T-helper 2 cell treated with Interferon-gamma antibody and Interleukin-4, amounts not matched to agents 5 μg/mL and 100 μg/mL, for 36 hours (primary cell): ENCODE data around the gene NTHL1.

ENCODE experiments used
- DNase-seq: peaks from one replicate; pipeline ENCODE4 v3.0.0; 2021; ENCODE audit warnings: low spot score
- H3K27ac Mint-ChIP-seq: one replicate; pipeline ENCODE4 v1.8.0; 2021; ENCODE audit warnings: mild to moderate bottlenecking, mixed read lengths
- H3K27me3 Mint-ChIP-seq: one replicate; pipeline ENCODE4 v1.8.0; 2021; ENCODE audit warnings: low read depth, mixed read lengths
- H3K36me3 Mint-ChIP-seq: one replicate; pipeline ENCODE4 v1.8.0; 2021; ENCODE audit warnings: low read depth, mixed read lengths
- H3K4me1 Mint-ChIP-seq: one replicate; pipeline ENCODE4 v1.8.0; 2021; ENCODE audit warnings: low read depth, mixed read lengths
- H3K4me3 Mint-ChIP-seq: one replicate; pipeline ENCODE4 v1.8.0; 2022; ENCODE audit warnings: mild to moderate bottlenecking, moderate library complexity, mixed read lengths
- H3K9me3 Mint-ChIP-seq: one replicate; pipeline ENCODE4 v1.8.0; 2021; ENCODE audit warnings: mixed read lengths

NTHL1 gene

GRCh38 chr16:2087748-2088631, 40.4 kb upstream of the NTHL1 start:
- Mint-ChIP-seq H3K36me3 (peaks cover 4% of the 10 kb centered on the region), H3K4me3 (no peak overlapping the region), H3K27me3 (no peaks in the 10 kb centered on the region), H3K4me1 (no peaks in the 10 kb centered on the region), H3K9me3 (no peaks in the 10 kb centered on the region), H3K27ac (no peak overlapping the region)
- no peak for DNase-seq

GRCh38 chr16:2086812-2087747, 39.4 kb upstream of the NTHL1 start:
- Mint-ChIP-seq H3K36me3 (peaks cover 4% of the 10 kb centered on the region), H3K4me1 (no peaks in the 10 kb centered on the region), H3K27me3 (no peaks in the 10 kb centered on the region), H3K27ac (no peak overlapping the region), H3K4me3 (no peak overlapping the region), H3K9me3 (no peaks in the 10 kb centered on the region)
- DNase-seq, result no peak

GRCh38 chr16:2086106-2086742, 38.6 kb upstream of the NTHL1 start:
- H3K27ac Mint-ChIP-seq, result no peak overlapping the region
- no peak for DNase-seq
- no peak overlapping the region for H3K4me3 Mint-ChIP-seq
- H3K4me1 Mint-ChIP-seq, result no peaks in the 10 kb centered on the region
- H3K9me3 Mint-ChIP-seq, result no peaks in the 10 kb centered on the region
- no peaks in the 10 kb centered on the region for H3K27me3 Mint-ChIP-seq
- peaks cover 4% of the 10 kb centered on the region for H3K36me3 Mint-ChIP-seq

- H3K36me3 Mint-ChIP-seq, result peaks cover 4% of the 10 kb centered on the region
- H3K4me3 Mint-ChIP-seq, result no peak overlapping the region
- no peak for DNase-seq
- no peaks in the 10 kb centered on the region for H3K9me3 Mint-ChIP-seq
- no peak overlapping the region for H3K27ac Mint-ChIP-seq
- no peaks in the 10 kb centered on the region for H3K4me1 Mint-ChIP-seq
- no peaks in the 10 kb centered on the region for H3K27me3 Mint-ChIP-seq
These were observed 38.0 kb upstream of the NTHL1 start for GRCh38 chr16:2085669-2086068.

- H3K36me3 Mint-ChIP-seq, result peaks cover 2% of the 10 kb centered on the region
- H3K9me3 Mint-ChIP-seq, result no peaks in the 10 kb centered on the region
- H3K27ac Mint-ChIP-seq, result no peak overlapping the region
- no peaks in the 10 kb centered on the region for H3K4me1 Mint-ChIP-seq
- DNase-seq, result no peak
- H3K4me3 Mint-ChIP-seq, result no peak overlapping the region
- no peaks in the 10 kb centered on the region for H3K27me3 Mint-ChIP-seq
These were observed 37.4 kb upstream of the NTHL1 start for GRCh38 chr16:2084895-2085625.

GRCh38 chr16:2083876-2084780, 36.5 kb upstream of the NTHL1 start:
- Mint-ChIP-seq H3K9me3 (no peaks in the 10 kb centered on the region), H3K4me3 (no peak overlapping the region), H3K27me3 (no peaks in the 10 kb centered on the region), H3K36me3 (peaks cover 1% of the 10 kb centered on the region), H3K4me1 (no peaks in the 10 kb centered on the region), H3K27ac (no peak overlapping the region)
- DNase-seq, result no peak

GRCh38 chr16:2083409-2083808, 35.8 kb upstream of the NTHL1 start:
- Mint-ChIP-seq H3K27ac (no peak overlapping the region), H3K9me3 (no peaks in the 10 kb centered on the region), H3K27me3 (no peaks in the 10 kb centered on the region), H3K4me1 (no peaks in the 10 kb centered on the region), H3K4me3 (no peak overlapping the region), H3K36me3 (no peaks in the 10 kb centered on the region)
- no peak for DNase-seq

GRCh38 chr16:2082983-2083364, 35.3 kb upstream of the NTHL1 start:
- Mint-ChIP-seq H3K4me3 (no peak overlapping the region), H3K36me3 (no peaks in the 10 kb centered on the region)

GRCh38 chr16:2082171-2082982, 34.7 kb upstream of the NTHL1 start:
- H3K36me3 Mint-ChIP-seq, result no peaks in the 10 kb centered on the region
- H3K27me3 Mint-ChIP-seq, result no peaks in the 10 kb centered on the region
- no peak for DNase-seq
- no peaks in the 10 kb centered on the region for H3K4me1 Mint-ChIP-seq
- H3K4me3 Mint-ChIP-seq, result no peak overlapping the region
- no peaks in the 10 kb centered on the region for H3K9me3 Mint-ChIP-seq
- H3K27ac Mint-ChIP-seq, result no peak overlapping the region

More at GRCh38 chr16:2082983-2083364, 35.3 kb upstream of the NTHL1 start:
- H3K9me3 Mint-ChIP-seq, result no peaks in the 10 kb centered on the region
- H3K4me1 Mint-ChIP-seq, result no peaks in the 10 kb centered on the region
- H3K27me3 Mint-ChIP-seq, result no peaks in the 10 kb centered on the region
- H3K27ac Mint-ChIP-seq, result no peak overlapping the region
- no peak for DNase-seq

GRCh38 chr16:2081201-2082084, 33.8 kb upstream of the NTHL1 start:
- Mint-ChIP-seq H3K36me3 (no peaks in the 10 kb centered on the region), H3K9me3 (no peaks in the 10 kb centered on the region), H3K4me1 (no peaks in the 10 kb centered on the region), H3K4me3 (no peak overlapping the region), H3K27ac (no peak overlapping the region), H3K27me3 (no peaks in the 10 kb centered on the region)
- no peak for DNase-seq

GRCh38 chr16:2079991-2080390, 32.4 kb upstream of the NTHL1 start:
- H3K9me3 Mint-ChIP-seq, result no peaks in the 10 kb centered on the region
- no peaks in the 10 kb centered on the region for H3K4me1 Mint-ChIP-seq
- no peak overlapping the region for H3K4me3 Mint-ChIP-seq
- no peak overlapping the region for H3K27ac Mint-ChIP-seq
- DNase-seq, result no peak
- H3K27me3 Mint-ChIP-seq, result no peaks in the 10 kb centered on the region
- H3K36me3 Mint-ChIP-seq, result no peaks in the 10 kb centered on the region
